Parathyroid adenoma (tissue), 2 donors: ENCODE measurements around the gene WDR36.

ENCODE experiments used
- H2AFZ ChIP-seq: fragments of 300-600 bp; sonication (generic); one replicate; pipeline ENCODE4 v1.7.0; 2017; ENCODE audit warnings: antibody characterized with exemption, mild to moderate bottlenecking
- H3K27ac ChIP-seq: fragments of 300-600 bp; sonication (generic); one replicate; pipeline ENCODE4 v1.7.0; 2017
- H3K27me3 ChIP-seq: fragments of 300-600 bp; sonication (generic); one replicate; pipeline ENCODE4 v1.7.0; 2017; ENCODE audit warnings: low read length; ENCODE audit not compliant: control insufficient read depth, insufficient read depth
- H3K36me3 ChIP-seq: fragments of 300-600 bp; sonication (generic); one replicate; pipeline ENCODE4 v1.7.0; 2017; ENCODE audit warnings: low read length; ENCODE audit not compliant: control insufficient read depth, insufficient read depth
- H3K4me1 ChIP-seq: fragments of 300-600 bp; sonication (generic); one replicate; pipeline ENCODE4 v1.7.0; 2017; ENCODE audit warnings: control low read depth
- H3K4me2 ChIP-seq: fragments of 300-600 bp; sonication (generic); one replicate; pipeline ENCODE4 v1.7.0; 2017; ENCODE audit warnings: low read length
- H3K4me3 ChIP-seq: fragments of 300-600 bp; sonication (generic); one replicate; pipeline ENCODE4 v1.7.0; 2017; ENCODE audit warnings: low read depth, low read length
- H3K79me2 ChIP-seq: fragments of 300-600 bp; sonication (generic); one replicate; pipeline ENCODE4 v1.7.0; 2017; ENCODE audit warnings: control low read depth
- H3K9ac ChIP-seq: fragments of 300-600 bp; sonication (generic); one replicate; pipeline ENCODE4 v1.7.0; 2017; ENCODE audit warnings: mild to moderate bottlenecking
- H3K9me3 ChIP-seq: fragments of 300-600 bp; sonication (generic); one replicate; pipeline ENCODE4 v1.7.0; 2017; ENCODE audit warnings: low read length; ENCODE audit not compliant: control insufficient read depth
- CTCF ChIP-seq: fragments of 300-600 bp; sonication (generic); IDR thresholded peaks from one replicate; pipeline ENCODE4 v1.7.0; 2017; ENCODE audit warnings: antibody characterized with exemption, mild to moderate bottlenecking
- donor health status: primary hyperparathyroidism.

WDR36 gene

GRCh38 chr5:111070272-111071134, 21.6 kb upstream of the WDR36 start:
- no peaks in the 10 kb centered on the region for H3K79me2 ChIP-seq
- no peak overlapping the region for H3K4me3 ChIP-seq
- H3K27me3 ChIP-seq: no peaks in the 10 kb centered on the region
- no peak overlapping the region for H3K9ac ChIP-seq
- no peak for TF ChIP-seq CTCF
- no peak overlapping the region for H3K27ac ChIP-seq
- H3K9me3 ChIP-seq: no peaks in the 10 kb centered on the region
- no peaks in the 10 kb centered on the region for H3K36me3 ChIP-seq
- H2AFZ ChIP-seq: peak overlapping the region; percentile 78
- peak overlapping the region; percentile 46 for H3K4me2 ChIP-seq
- H3K4me1 ChIP-seq: no peaks in the 10 kb centered on the region

- H3K36me3 ChIP-seq: no peaks in the 10 kb centered on the region
- H3K9me3 ChIP-seq: no peaks in the 10 kb centered on the region
- no peaks in the 10 kb centered on the region for H3K27me3 ChIP-seq
- no peaks in the 10 kb centered on the region for H3K4me1 ChIP-seq
- no peak within 1 kb of the TSS for H3K9ac ChIP-seq
- TF ChIP-seq CTCF: no peak
- no peaks in the 10 kb centered on the region for H3K79me2 ChIP-seq
- peak within 1 kb of the TSS; percentile 97 for H2AFZ ChIP-seq
- H3K27ac ChIP-seq: no peak within 1 kb of the TSS
- H3K4me2 ChIP-seq: peak within 1 kb of the TSS; percentile 46
- H3K4me3 ChIP-seq: peak within 1 kb of the TSS; percentile 68
Measured at GRCh38 chr5:111071413-111071812, 20.7 kb upstream of the WDR36 start, which contains the start of gene TSLP. Gene TSLP (plus strand): TSS chr5:111071713. CDS start chr5:111071891, 178 bp downstream.

GRCh38 chr5:111072949-111073682, 19.0 kb upstream of the WDR36 start:
- no peak for TF ChIP-seq CTCF
- peak overlapping the region; percentile 92 for H3K4me2 ChIP-seq
- H3K9me3 ChIP-seq: no peaks in the 10 kb centered on the region
- peak overlapping the region; percentile 68 for H3K4me3 ChIP-seq
- H3K4me1 ChIP-seq: no peaks in the 10 kb centered on the region
- no peaks in the 10 kb centered on the region for H3K79me2 ChIP-seq
- H3K27me3 ChIP-seq: no peaks in the 10 kb centered on the region
- H3K9ac ChIP-seq: peak overlapping the region; percentile 1
- H2AFZ ChIP-seq: peak overlapping the region; percentile 97
- H3K27ac ChIP-seq: peak overlapping the region; percentile 61
- H3K36me3 ChIP-seq: no peaks in the 10 kb centered on the region

- no peaks in the 10 kb centered on the region for H3K9me3 ChIP-seq
- no peak overlapping the region for H3K4me3 ChIP-seq
- H3K79me2 ChIP-seq: no peaks in the 10 kb centered on the region
- H3K36me3 ChIP-seq: no peaks in the 10 kb centered on the region
- no peak overlapping the region for H3K4me2 ChIP-seq
- no peak overlapping the region for H2AFZ ChIP-seq
- H3K9ac ChIP-seq: no peak overlapping the region
- no peaks in the 10 kb centered on the region for H3K27me3 ChIP-seq
- no peaks in the 10 kb centered on the region for H3K4me1 ChIP-seq
- H3K27ac ChIP-seq: no peak overlapping the region
- TF ChIP-seq CTCF: no peak
Measured at GRCh38 chr5:111074244-111074643, 17.9 kb upstream of the WDR36 start.
